OCI-LY3 (cell line): ENCODE results near the gene MYL11.

Experiments
- EZH2phosphoT487 ChIP-seq: fragments of 200-600 bp; shearing (Covaris generic); IDR thresholded peaks from 2 replicates; pipeline ENCODE4 v1.6.1; 2018; ENCODE audit warnings: antibody characterized with exemption, mixed run types, low read depth
- TF ChIP-seq, protein P1 (sequence below): fragments of 200-600, 300-600 bp; sonication (generic); IDR thresholded peaks from 2 replicates; pipeline ENCODE4 v1.5.1; 2014; ENCODE audit warnings: antibody characterized with exemption, low read length, low read depth

DNA sequence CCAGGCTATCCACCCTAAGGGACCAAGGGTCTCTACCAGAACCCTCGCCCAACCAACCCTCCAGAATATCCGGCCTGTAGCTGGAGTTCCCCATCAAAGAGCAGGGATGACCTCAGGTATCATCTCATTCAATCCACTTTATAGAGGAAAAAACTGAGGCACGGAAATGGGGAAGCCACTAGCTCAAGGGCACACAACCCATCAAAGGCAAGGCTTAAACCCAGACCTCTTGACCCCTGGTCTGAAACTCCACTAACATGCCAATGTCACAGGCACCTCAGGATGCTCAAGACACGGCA lies 5.9 kb upstream of the MYL11 start:
- TF ChIP-seq, protein P1, sequence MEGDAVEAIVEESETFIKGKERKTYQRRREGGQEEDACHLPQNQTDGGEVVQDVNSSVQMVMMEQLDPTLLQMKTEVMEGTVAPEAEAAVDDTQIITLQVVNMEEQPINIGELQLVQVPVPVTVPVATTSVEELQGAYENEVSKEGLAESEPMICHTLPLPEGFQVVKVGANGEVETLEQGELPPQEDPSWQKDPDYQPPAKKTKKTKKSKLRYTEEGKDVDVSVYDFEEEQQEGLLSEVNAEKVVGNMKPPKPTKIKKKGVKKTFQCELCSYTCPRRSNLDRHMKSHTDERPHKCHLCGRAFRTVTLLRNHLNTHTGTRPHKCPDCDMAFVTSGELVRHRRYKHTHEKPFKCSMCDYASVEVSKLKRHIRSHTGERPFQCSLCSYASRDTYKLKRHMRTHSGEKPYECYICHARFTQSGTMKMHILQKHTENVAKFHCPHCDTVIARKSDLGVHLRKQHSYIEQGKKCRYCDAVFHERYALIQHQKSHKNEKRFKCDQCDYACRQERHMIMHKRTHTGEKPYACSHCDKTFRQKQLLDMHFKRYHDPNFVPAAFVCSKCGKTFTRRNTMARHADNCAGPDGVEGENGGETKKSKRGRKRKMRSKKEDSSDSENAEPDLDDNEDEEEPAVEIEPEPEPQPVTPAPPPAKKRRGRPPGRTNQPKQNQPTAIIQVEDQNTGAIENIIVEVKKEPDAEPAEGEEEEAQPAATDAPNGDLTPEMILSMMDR = no peak
- TF ChIP-seq EZH2phosphoT487 = no peak
